Measurements from ENCODE around the gene DOCK7.

- TF ChIP-seq EZH2 (optimal IDR thresholded peaks at IDR 0.05; ENCODE audit: low read depth, low read length) (no peak), CTCF (IDR thresholded peaks at IDR 0.05; ENCODE audit: low read length) (no peak)
Measured at GRCh38 chr1:62590255-62590969, 97.8 kb downstream of the DOCK7 start.
